Esophagus squamous epithelium (tissue), 4 donors: ENCODE results near the gene UQCR11.

Experiments
- CTCF ChIP-seq, 6 experiments: fragments of 450-650 bp in 4 of 6; fragments of 200-600 bp in 2 of 6; sonication (generic) in 2 of 6; IDR thresholded peaks; one replicate each; pipeline ENCODE4 v1.5.1; 2016 to 2019; ENCODE audit warnings: antibody characterized with exemption in 6 of 6, mild to moderate bottlenecking in 4 of 6, moderate library complexity in 4 of 6
- POLR2A ChIP-seq, 4 donors: fragments of 450-650 bp; IDR thresholded peaks; one replicate each; pipeline ENCODE4 v1.6.1; 2017; ENCODE audit warnings: antibody characterized with exemption in 4 of 4, mild to moderate bottlenecking in 4 of 4, moderate library complexity in 3 of 4

DNA sequence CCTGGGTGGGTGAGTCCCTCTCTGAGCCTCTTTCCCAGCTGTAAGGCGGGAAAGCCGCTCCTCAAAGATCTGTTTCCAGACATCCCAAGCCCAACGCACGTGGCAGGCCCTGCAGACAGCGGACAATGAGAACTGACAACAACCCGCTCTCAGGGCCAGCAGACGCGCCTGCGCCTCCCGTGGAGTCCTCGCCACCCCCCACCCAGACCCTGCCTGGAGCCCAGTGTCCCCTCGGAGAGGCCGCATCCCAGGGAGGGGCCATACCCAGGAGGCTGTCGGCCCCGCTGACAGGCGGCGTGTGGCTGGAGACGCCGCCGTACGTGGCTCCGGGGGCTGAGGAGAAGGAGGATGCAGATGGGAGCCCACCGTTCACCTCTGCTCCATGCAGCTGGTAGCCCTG is 16.3 kb upstream of the UQCR11 start:
- TF ChIP-seq CTCF (IDR thresholded peaks at IDR 0.05) (no peak), POLR2A (IDR thresholded peaks at IDR 0.05) (no peak)
